GM18951 (cell line): ENCODE results near the gene ELOVL4.

Source experiments
- POLR2A ChIP-seq: IDR thresholded peaks from 4 replicates; pipeline ENCODE4 v1.6.1; 2011; ENCODE audit warnings: mild to moderate bottlenecking; ENCODE audit not compliant: insufficient read length, insufficient read depth; ENCODE audit errors: extremely low read depth
- in situ Hi-C: fragments of 300-500 bp; cut with MboI; formaldehyde crosslinking; loops from one replicate; pipeline ENCODE4 v1.12.0; 2022; ENCODE audit warnings: low sequenced_read_pairs, mixed read lengths, inconsistent platforms; ENCODE audit not compliant: unreplicated experiment

ELOVL4 gene

DNA sequence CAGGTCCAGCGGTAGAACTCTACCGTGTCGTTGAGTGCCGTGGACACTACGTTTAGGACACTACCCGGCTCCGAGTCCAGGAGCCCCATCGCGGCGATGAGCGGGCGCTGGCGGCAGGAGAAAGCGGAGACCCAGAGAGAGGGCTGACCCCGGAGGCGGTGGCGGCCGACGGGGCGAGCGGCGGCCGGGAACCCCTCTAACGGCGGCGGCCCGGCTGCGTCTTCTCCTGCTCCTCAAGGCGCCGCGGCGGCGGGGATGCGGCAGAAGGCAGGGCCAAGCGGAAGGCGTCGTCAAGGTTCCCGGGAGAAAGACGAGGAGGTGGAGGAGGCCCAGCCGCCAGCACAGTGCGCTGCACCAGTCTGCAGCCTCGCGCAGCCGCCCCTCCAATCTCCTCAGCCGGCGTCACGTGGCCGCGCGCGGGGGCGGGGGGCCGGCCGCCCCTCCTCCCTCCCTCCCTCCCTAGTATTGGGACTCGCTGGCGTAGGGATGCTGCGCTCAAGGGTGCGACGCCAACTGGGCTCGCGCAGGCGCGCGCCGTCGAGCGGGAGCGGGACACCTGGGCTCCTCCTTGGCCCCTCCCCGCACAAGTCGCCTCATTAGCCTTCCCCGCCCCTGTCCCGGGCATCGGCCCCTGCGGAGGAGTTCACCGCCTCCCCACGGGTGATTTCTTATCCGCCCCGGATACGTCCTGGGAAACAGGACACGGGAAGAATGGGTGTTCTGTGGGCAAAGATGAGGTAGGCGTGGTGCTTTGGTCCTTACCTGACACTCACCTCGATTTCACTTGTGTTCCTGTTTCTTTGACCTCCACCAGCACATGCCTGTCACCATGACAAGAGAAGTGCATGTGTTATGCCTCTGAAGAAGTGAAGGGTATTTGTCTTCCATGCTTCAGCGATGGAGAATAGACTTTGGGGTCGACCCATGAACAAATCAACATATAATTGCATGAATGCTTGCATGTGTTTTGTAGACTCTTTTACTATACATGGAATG, at the start of gene ELOVL4:
ELOVL4 (minus strand) TSS at position 363 of the 996 bp plus-strand sequence; CDS start at position 89, 274 bp downstream.
- in situ Hi-C loops: no loop called here
- no peak for TF ChIP-seq POLR2A

DNA sequence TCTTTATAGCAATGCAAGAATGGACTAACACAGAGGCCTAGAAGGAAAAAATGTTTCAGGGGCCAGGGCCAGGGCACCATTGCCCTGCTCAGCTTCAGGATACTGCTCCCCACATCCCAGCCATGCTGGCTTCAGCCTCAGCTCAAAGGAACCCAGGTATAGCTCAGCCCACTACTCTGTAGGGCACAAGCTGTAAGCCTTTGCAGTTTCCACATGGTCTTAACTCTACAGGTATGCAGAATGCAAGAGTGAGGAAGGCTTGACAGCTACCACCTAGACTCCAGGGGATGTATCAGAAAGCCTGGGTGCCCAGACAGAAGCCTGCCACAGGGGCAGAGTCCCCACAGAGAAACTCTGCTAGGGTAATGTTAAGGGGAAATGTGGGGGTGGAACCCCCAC, 46.6 kb upstream of the ELOVL4 start:
- no peak for TF ChIP-seq POLR2A
- in situ Hi-C loops: no loop called here

DNA sequence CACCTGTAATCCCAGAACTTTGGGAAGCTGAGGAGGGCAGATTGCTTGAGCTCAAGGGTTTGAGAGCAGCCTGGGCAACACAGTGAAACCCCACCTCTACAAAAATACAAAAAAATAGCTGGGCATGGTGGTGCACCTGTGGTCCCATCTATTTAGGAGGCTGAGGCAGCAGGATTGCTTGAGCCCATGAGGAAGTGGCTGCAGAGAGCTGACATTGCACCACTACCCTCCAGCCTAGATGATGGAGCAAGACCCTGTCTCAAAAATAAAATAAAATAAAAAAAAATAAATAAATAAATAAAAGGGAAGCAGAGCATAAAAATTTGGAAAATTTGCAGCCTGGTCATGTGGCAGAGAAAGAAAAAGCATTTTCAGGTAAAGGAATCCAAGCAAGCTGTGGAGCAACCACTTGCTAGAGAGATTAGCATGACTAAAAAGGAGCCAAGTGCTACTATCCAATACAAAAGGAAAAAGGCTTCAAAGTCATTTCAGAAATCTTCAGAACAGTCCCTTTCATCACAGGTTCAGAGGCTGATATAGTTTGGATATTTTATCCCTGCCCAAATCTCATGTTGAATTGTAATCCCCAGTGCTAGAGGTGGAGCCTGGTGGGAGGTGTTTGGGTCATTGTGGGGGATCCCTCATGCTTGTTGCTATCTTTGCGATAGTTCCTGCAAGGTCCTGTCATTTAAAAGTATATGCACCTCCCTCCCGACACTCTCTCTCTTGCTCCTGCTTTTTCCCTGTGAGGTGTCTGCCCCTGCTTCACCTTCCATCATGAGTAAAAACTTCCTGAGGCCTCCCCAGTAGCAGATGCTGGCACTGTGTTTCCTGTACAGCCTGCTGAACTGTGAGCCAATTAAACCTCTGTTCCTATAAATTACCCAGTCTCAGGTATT, 45.9 kb upstream of the ELOVL4 start:
- in situ Hi-C loops: no loop called here
- TF ChIP-seq POLR2A: no peak

DNA sequence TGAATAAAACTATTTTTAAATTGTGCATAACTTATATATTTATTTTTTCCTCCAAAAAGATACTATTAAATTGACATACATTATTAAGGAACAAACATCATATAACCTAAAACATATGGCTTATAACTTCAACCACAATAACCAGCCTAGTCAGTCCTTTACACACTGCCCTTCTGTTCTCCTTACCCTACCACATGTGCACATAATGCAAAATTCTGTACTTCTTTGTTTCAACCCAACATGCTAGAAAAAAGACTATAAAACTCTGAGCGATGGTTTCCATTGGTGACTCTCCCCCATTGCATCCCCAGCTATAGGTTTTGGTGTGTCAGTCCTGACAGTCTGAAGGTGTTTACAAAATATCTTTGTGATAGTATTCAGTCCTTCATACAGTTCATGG, 42.3 kb upstream of the ELOVL4 start:
- in situ Hi-C loops: no loop called here
- no peak for TF ChIP-seq POLR2A

DNA sequence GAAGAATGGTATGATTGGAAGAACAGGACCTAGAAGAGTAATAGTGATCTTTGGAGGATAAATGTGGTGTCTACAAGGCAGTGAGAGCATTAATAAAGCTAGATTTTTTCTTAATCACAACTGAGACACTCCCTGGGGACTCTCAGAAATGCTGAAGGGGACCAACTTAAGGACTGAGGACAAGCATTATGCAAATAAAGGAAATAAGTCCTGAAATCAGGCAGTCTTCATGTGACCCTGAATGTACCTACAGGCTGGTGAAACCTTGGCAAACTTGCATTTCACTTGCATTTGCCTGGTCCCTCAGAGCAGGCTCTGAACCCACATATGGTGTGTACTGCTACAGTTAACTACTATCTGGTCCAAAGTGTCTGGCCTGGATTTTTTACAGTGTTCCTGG, 37.8 kb upstream of the ELOVL4 start:
- TF ChIP-seq POLR2A: no peak
- in situ Hi-C loops: no loop called here

DNA sequence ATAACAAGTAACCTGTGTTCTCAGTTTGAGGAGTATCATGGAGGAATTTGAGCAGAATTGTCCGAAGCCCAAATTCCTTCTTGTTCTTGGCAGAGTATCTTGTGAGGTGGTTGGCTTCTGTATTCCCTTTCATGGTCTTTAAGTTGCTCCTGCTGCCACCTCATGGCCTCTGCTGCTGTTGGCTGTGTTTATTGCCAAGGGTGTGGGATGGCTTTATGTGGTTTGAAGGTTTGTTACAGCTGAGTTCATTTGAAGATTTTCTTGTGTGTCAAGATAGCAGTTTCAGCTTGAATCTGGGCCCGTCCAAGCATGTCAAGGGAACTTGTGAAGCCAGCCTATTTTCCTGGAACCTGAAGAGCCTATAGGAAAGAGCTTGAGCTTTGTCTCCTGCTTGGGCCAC, 36.9 kb upstream of the ELOVL4 start:
- TF ChIP-seq POLR2A: no peak
- in situ Hi-C loops: no loop called here

DNA sequence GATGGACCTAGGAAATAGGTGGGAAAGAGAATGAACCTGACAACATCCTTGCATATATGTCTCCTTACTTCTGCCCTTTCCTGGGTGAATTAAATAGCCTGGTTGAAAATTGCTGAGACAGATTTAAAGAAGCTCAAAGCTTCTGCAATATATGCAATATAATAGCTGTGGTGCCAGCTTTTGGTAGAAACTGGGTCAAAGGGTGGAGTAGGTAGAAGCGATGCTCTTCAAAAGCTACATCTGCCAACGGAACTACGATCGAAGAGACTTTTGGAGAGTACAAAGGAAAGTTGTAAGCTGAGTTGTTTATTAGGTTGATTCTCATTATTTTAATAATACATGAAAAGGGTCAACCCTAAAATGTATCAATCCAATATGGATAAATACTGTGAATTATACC, 34.3 kb upstream of the ELOVL4 start:
- in situ Hi-C loops: no loop called here
- TF ChIP-seq POLR2A: no peak

DNA sequence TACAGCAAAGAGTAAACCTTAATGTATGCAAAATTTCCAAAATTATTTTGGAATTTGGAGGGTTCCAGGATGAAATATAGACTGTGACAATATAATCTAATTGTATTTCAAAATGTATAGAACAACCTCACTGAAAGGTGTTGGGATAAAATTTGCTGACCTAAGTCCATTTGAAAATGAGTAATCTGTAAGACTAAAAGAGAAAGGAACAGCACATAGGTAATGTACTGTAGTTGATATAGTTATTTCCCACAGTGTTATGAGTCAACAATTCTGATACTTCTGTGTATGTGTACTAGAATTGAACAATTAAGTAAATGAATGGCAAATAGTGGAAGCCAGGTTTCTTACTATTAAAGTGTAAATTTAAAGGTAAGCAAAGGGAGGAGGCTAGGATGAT, 23.8 kb upstream of the ELOVL4 start:
- TF ChIP-seq POLR2A: no peak
- in situ Hi-C loops: no loop called here

DNA sequence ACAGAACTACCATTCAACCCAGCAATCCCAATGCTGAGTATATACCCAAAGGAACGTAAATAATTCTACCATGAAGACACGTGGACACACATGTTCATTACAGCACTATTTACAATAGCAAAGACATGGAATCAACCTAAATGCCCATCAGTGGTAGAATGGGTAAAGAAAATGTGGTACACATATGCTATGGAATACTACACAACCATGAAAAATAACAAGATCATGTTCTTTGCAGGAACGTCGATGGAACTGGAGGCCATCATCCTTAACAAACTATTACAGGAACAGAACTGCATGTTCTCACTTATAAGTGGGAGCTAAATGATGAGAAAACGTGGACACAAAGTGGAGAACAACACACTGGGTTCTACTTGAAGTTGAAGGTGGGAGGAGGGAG, 22.4 kb upstream of the ELOVL4 start:
- TF ChIP-seq POLR2A: no peak
- in situ Hi-C loops: no loop called here

DNA sequence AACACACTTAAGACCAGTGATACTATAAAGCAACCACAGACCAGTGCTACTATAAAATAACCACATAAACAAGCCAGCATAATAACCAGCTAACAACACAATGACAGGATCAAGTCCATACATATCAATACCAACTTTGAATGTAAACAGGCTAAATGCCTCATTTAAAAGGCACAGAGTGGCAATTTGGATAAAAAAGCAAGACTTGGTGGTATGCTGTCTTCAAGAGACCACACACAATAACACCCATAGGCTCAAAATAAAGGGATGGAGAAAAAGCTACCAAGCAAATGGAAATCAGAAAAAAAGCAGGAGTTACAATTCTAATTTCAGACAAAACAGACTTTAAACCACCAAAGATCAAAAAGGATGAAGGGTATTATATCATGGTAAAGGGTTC, 19.8 kb upstream of the ELOVL4 start:
- TF ChIP-seq POLR2A: no peak
- in situ Hi-C loops: no loop called here

DNA sequence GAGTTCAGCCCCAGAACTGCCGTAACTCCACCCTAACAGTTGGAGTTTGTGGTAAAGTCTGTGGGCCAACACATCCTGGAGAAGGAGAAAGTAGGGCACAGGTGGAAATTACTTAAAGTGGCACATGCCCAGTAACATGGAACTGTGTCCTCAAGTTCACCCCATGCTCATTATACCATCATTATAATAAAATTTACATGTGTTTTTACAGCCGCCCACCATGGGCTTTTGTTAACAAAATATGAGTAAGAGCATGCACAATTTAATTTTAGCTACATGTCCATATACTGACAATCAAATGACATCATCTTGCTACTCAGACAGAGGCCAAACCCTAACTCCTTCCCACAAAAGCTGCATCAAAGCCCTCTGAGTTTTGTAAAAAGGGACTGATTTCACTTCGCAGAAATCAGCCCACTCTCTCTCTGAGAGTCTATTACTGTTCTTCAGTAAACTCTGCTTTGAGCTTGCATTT, 17.3 kb upstream of the ELOVL4 start:
- in situ Hi-C loops: no loop called here
- no peak for TF ChIP-seq POLR2A

DNA sequence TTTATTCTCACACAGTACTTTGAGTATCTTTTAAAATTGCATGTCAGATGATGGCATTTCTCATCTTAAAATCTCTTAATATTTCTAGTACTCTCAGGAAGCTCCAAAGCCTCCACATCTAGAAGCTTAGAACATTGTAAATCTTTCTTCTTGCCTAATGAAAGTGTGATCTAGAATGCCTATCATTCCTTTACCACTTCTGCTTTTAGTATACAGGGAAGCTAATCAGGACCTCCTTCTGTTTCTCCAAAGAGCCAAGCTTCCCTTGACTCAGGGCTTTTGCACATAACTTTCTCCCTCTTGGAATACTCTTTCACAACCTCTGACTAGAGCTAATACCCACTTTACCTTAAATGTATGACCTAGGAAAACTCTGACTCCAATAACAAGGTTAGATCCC, 7.5 kb upstream of the ELOVL4 start:
- in situ Hi-C loops: loop anchor here (10.0 kb wide), 1 partner anchor 130 kb away; no protein-coding TSS in a partner anchor
- TF ChIP-seq POLR2A: no peak

DNA sequence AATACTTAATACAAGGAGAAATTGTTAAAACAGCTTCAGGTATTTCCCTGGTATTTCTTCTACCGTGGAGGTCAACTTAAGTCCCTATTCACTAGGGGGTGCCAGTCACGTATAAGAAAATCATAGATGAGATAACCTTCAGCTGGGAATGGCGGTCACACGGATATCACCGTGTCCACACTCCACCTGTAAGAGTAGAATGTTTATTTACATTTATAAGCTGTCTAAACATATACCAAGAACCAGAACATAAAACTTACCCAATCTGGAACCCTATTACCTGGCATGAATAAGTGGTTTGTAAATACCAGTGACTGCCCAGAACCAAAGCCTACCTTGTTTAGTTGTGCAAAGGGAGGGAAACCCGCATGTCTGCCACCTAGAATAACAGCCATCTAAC, 1.9 kb upstream of the ELOVL4 start:
- no peak for TF ChIP-seq POLR2A

DNA sequence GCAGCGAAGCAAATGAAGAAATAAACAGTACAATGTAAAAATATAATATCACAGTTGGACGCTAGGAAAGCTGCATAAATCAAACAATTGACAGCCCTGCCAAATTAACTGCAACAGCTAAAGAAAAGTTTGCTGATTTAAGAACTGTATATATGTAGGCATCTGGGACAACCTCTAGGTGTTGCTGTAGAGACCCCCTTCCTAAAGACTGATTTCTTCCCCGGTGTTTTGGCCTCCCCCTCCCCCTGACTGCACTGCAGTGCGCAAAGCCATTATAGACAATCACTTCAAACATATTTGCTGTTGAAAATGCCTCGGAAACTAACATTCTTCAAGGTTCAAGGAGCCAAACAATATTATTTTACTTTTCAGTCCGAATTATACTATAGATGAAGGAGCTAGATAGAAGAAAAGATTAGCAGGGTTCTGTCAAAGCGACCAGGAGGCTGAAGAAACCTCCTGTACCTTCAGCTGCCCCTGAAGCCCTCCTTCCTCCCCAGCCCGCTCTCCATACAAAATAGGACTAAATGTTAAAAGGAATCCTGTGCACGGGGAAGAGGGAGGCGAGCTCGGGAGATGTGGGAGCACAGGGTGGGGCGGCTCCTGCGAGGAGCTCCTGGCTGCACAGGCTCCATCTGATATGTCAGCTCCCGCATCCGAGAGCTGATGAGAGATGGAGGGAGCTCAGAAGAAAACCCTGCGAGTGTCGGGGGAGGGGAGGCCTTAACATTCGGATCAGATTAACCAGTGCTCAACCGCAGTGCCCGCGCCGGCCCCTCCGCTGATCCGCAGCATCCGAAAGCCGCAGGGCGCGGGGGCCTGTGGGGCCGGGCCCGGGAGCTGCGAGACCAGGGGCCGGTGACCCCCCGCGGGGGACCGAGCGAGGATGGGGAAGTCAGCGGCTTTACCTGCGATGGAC, 822 bp downstream of the ELOVL4 start:
- in situ Hi-C loops: no loop called here
- no peak for TF ChIP-seq POLR2A

More for the DNA sequence above, 1.9 kb upstream of the ELOVL4 start:
- in situ Hi-C loops: no loop called here
